HG03139 (cell line): ENCODE measurements around the gene CDK16.
A peak's percentile ranks its signal among the peaks of the same experiment; 100 is the strongest.

Experiments
- ATAC-seq: cut with Tn5 transposase; IDR thresholded peaks from one replicate; pipeline ENCODE4 v1.9.1; 2021; ENCODE audit not compliant: unreplicated experiment

Gene CDK16

GRCh38 chrX:47185241-47185640 is 33.2 kb upstream of the CDK16 start:
- no peak for ATAC-seq

GRCh38 chrX:47186096-47186740 is 32.3 kb upstream of the CDK16 start:
- no peak for ATAC-seq

GRCh38 chrX:47187106-47187677 is 31.3 kb upstream of the CDK16 start:
- no peak for ATAC-seq

GRCh38 chrX:47189906-47190305 is 28.6 kb upstream of the CDK16 start:
- ATAC-seq: no peak

GRCh38 chrX:47190445-47191269 is 27.8 kb upstream of the CDK16 start:
- peak; percentile 54 for ATAC-seq

GRCh38 chrX:47191331-47191730 is 27.1 kb upstream of the CDK16 start:
- ATAC-seq: no peak

- ATAC-seq: no peak
Observed at GRCh38 chrX:47191806-47192401, 26.6 kb upstream of the CDK16 start.

- ATAC-seq: peak; percentile 52
Observed at GRCh38 chrX:47193475-47194193, 24.8 kb upstream of the CDK16 start, which contains the start of gene UBA1. UBA1 (plus strand) TSS chrX:47193829; CDS start chrX:47198803, 4,974 bp downstream.

GRCh38 chrX:47194194-47194787 is 24.2 kb upstream of the CDK16 start:
- no peak for ATAC-seq

GRCh38 chrX:47196098-47196497 is 22.4 kb upstream of the CDK16 start:
- ATAC-seq: no peak

- ATAC-seq: no peak
Observed at GRCh38 chrX:47197526-47197925, 21.0 kb upstream of the CDK16 start.

GRCh38 chrX:47198026-47198686 is 20.3 kb upstream of the CDK16 start:
- ATAC-seq: no peak

- ATAC-seq: no peak
Observed at GRCh38 chrX:47198687-47199080, 19.8 kb upstream of the CDK16 start.

- no peak for ATAC-seq
Observed at GRCh38 chrX:47199286-47199685, 19.2 kb upstream of the CDK16 start.

- no peak for ATAC-seq
Observed at GRCh38 chrX:47200385-47201150, 17.9 kb upstream of the CDK16 start.

- ATAC-seq: no peak
Observed at GRCh38 chrX:47201345-47201944, 17.0 kb upstream of the CDK16 start.

- no peak for ATAC-seq
Observed at GRCh38 chrX:47202316-47202715, 16.2 kb upstream of the CDK16 start.

GRCh38 chrX:47202877-47203276 is 15.6 kb upstream of the CDK16 start:
- no peak for ATAC-seq

- ATAC-seq: no peak
Observed at GRCh38 chrX:47204970-47205369, 13.5 kb upstream of the CDK16 start.
